Tibial nerve (tissue), 3 donors: ENCODE results near the gene CST7.

Experiments
- CTCF ChIP-seq, 5 experiments: fragments of 200-600 bp in 3 of 5; fragments of 450-650 bp in 2 of 5; sonication (generic) in 3 of 5; IDR thresholded peaks; one replicate each; pipeline ENCODE4 v1.5.1; 2016 to 2019; ENCODE audit warnings: antibody characterized with exemption in 5 of 5, mild to moderate bottlenecking in 3 of 5, moderate library complexity in 2 of 5
- POLR2A ChIP-seq, 2 donors: fragments of 450-650 bp; IDR thresholded peaks; one replicate each; pipeline ENCODE4 v1.6.1; 2017; ENCODE audit warnings: antibody characterized with exemption in 2 of 2, mild to moderate bottlenecking in 2 of 2, moderate library complexity in 2 of 2

GRCh38 chr20:25007491-25008305 lies 58.6 kb downstream of the CST7 start:
- no peak for TF ChIP-seq CTCF (IDR thresholded peaks at IDR 0.05)
- TF ChIP-seq POLR2A (IDR thresholded peaks at IDR 0.05), result no peak
